Panc1 (cell line): ENCODE measurements around the gene TSPAN5.

ENCODE experiments used
- POLR2AphosphoS5 ChIP-seq: IDR thresholded peaks from 2 replicates; pipeline ENCODE4 v1.6.1; 2012; ENCODE audit warnings: mild to moderate bottlenecking, low read depth, low read length, moderate library complexity
- REST ChIP-seq, 2 experiments: IDR thresholded peaks; 2 replicates each; pipeline ENCODE4 v1.6.1; 2011 to 2012; ENCODE audit warnings: low read depth in 2 of 2, control low read depth in 1 of 2, low read length in 1 of 2, mild to moderate bottlenecking in 1 of 2, moderate library complexity in 1 of 2; ENCODE audit not compliant: insufficient read depth in 1 of 2
- SIN3A ChIP-seq: IDR thresholded peaks from 2 replicates; pipeline ENCODE4 v1.6.1; 2012; ENCODE audit warnings: low read depth, mild to moderate bottlenecking, low read length, moderate library complexity, borderline replicate concordance; ENCODE audit not compliant: insufficient read depth
- TF ChIP-seq, protein P1 (sequence below): fragments of 450-650 bp; IDR thresholded peaks from 2 replicates; pipeline ENCODE4 v1.5.1; 2017; ENCODE audit warnings: mild to moderate bottlenecking

GRCh38 chr4:98669577-98669976, 11.2 kb upstream of the TSPAN5 start:
- TF ChIP-seq, protein P1, sequence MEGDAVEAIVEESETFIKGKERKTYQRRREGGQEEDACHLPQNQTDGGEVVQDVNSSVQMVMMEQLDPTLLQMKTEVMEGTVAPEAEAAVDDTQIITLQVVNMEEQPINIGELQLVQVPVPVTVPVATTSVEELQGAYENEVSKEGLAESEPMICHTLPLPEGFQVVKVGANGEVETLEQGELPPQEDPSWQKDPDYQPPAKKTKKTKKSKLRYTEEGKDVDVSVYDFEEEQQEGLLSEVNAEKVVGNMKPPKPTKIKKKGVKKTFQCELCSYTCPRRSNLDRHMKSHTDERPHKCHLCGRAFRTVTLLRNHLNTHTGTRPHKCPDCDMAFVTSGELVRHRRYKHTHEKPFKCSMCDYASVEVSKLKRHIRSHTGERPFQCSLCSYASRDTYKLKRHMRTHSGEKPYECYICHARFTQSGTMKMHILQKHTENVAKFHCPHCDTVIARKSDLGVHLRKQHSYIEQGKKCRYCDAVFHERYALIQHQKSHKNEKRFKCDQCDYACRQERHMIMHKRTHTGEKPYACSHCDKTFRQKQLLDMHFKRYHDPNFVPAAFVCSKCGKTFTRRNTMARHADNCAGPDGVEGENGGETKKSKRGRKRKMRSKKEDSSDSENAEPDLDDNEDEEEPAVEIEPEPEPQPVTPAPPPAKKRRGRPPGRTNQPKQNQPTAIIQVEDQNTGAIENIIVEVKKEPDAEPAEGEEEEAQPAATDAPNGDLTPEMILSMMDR = no peak
- no peak for TF ChIP-seq SIN3A
- TF ChIP-seq POLR2AphosphoS5 = no peak
- no peak for TF ChIP-seq REST (IDR thresholded peaks at IDR 0.05; ENCODE audit: insufficient read depth in 1 of 2, low read depth in 2 of 2, low read length in 1 of 2)
